ENCODE results near the gene MGLL.
A peak's percentile ranks its signal among the peaks of the same experiment; 100 is the strongest.

MGLL gene

GRCh38 chr3:127723011-127723567 is 99.2 kb downstream of the MGLL start:
- Histone ChIP-seq H3K79me1 (ENCODE audit: low read length) (no peaks in the 10 kb centered on the region), H4K5ac (ENCODE audit: low read length) (no peak overlapping the region), H3K9ac (ENCODE audit: low read length) (no peak overlapping the region), H3K27me3 (ENCODE audit: insufficient read depth, low read length, poor library complexity) (no peaks in the 10 kb centered on the region), H4K8ac (ENCODE audit: low read depth, low read length) (no peak overlapping the region), H3K4me1 (ENCODE audit: control insufficient read depth, low read depth, low read length) (no peaks in the 10 kb centered on the region), H3K23ac (ENCODE audit: low read length) (no peak overlapping the region), H3K4me3 (ENCODE audit: low read length) (no peak overlapping the region), H3K56ac (ENCODE audit: low read length) (no peak overlapping the region), H3K27ac (ENCODE audit: low read depth, low read length) (no peak overlapping the region), H2BK120ac (ENCODE audit: low read depth, low read length) (no peak overlapping the region), H3K18ac (ENCODE audit: low read length) (no peak overlapping the region), H2BK15ac (replicated peaks; ENCODE audit: low read depth) (no peak overlapping the region), H3K4me2 (ENCODE audit: low read length) (no peak overlapping the region), H2AK5ac (ENCODE audit: low read length) (no peak overlapping the region), H3K36me3 (ENCODE audit: control insufficient read depth, insufficient read depth, low read length) (no peaks in the 10 kb centered on the region), H3K79me2 (ENCODE audit: control insufficient read depth, insufficient read depth, low read length) (no peaks in the 10 kb centered on the region), H2BK5ac (ENCODE audit: low read length) (no peak overlapping the region), H3K4ac (ENCODE audit: low read depth, low read length) (no peak overlapping the region)
- no CpG with 5 or more reads among the region's 11 CpGs for WGBS (ENCODE audit: extremely low coverage, insufficient coverage, low lambda C conversion rate)
- DNase-seq: peak; percentile 37

- no peak overlapping the region for H3K56ac ChIP-seq (ENCODE audit: low read length)
- H2BK5ac ChIP-seq (ENCODE audit: low read length): no peak overlapping the region
- WGBS (ENCODE audit: extremely low coverage, insufficient coverage, low lambda C conversion rate): no CpG with 5 or more reads among the region's 13 CpGs
- H3K18ac ChIP-seq (ENCODE audit: low read length): no peak overlapping the region
- DNase-seq: peak; percentile 23
- H2BK120ac ChIP-seq (ENCODE audit: low read depth, low read length): no peak overlapping the region
- no peaks in the 10 kb centered on the region for H3K4me1 ChIP-seq (ENCODE audit: control insufficient read depth, low read depth, low read length)
- no peaks in the 10 kb centered on the region for H3K36me3 ChIP-seq (ENCODE audit: control insufficient read depth, insufficient read depth, low read length)
- no peaks in the 10 kb centered on the region for H3K79me2 ChIP-seq (ENCODE audit: control insufficient read depth, insufficient read depth, low read length)
- H3K27me3 ChIP-seq (ENCODE audit: insufficient read depth, low read length, poor library complexity): no peaks in the 10 kb centered on the region
- H3K4me2 ChIP-seq (ENCODE audit: low read length): no peak overlapping the region
- no peak overlapping the region for H3K9ac ChIP-seq (ENCODE audit: low read length)
- H3K4ac ChIP-seq (ENCODE audit: low read depth, low read length): no peak overlapping the region
- no peak overlapping the region for H4K5ac ChIP-seq (ENCODE audit: low read length)
- no peak overlapping the region for H3K27ac ChIP-seq (ENCODE audit: low read depth, low read length)
- no peak overlapping the region for H2BK15ac ChIP-seq (replicated peaks; ENCODE audit: low read depth)
- no peak overlapping the region for H3K23ac ChIP-seq (ENCODE audit: low read length)
- H3K79me1 ChIP-seq (ENCODE audit: low read length): no peaks in the 10 kb centered on the region
- H4K8ac ChIP-seq (ENCODE audit: low read depth, low read length): no peak overlapping the region
- H2AK5ac ChIP-seq (ENCODE audit: low read length): no peak overlapping the region
- no peak overlapping the region for H3K4me3 ChIP-seq (ENCODE audit: low read length)
These were observed 100.1 kb downstream of the MGLL start for GRCh38 chr3:127722091-127722784.

GRCh38 chr3:127720985-127721935 is 101.1 kb downstream of the MGLL start:
- Histone ChIP-seq H3K79me2 (ENCODE audit: control insufficient read depth, insufficient read depth, low read length) (no peaks in the 10 kb centered on the region), H4K5ac (ENCODE audit: low read length) (no peak overlapping the region), H4K8ac (ENCODE audit: low read depth, low read length) (no peak overlapping the region), H3K18ac (ENCODE audit: low read length) (no peak overlapping the region), H2BK5ac (ENCODE audit: low read length) (no peak overlapping the region), H2BK15ac (replicated peaks; ENCODE audit: low read depth) (no peak overlapping the region), H2BK120ac (ENCODE audit: low read depth, low read length) (no peak overlapping the region), H3K4me3 (ENCODE audit: low read length) (no peak overlapping the region), H2AK5ac (ENCODE audit: low read length) (no peak overlapping the region), H3K27me3 (ENCODE audit: insufficient read depth, low read length, poor library complexity) (no peaks in the 10 kb centered on the region), H3K4me2 (ENCODE audit: low read length) (no peak overlapping the region), H3K9ac (ENCODE audit: low read length) (no peak overlapping the region), H3K4ac (ENCODE audit: low read depth, low read length) (no peak overlapping the region), H3K56ac (ENCODE audit: low read length) (no peak overlapping the region), H3K27ac (ENCODE audit: low read depth, low read length) (no peak overlapping the region), H3K4me1 (ENCODE audit: control insufficient read depth, low read depth, low read length) (no peaks in the 10 kb centered on the region), H3K79me1 (ENCODE audit: low read length) (no peaks in the 10 kb centered on the region), H3K23ac (ENCODE audit: low read length) (no peak overlapping the region), H3K36me3 (ENCODE audit: control insufficient read depth, insufficient read depth, low read length) (no peaks in the 10 kb centered on the region)
- WGBS (ENCODE audit: extremely low coverage, insufficient coverage, low lambda C conversion rate): no CpG with 5 or more reads among the region's 17 CpGs
- DNase-seq: no peak

GRCh38 chr3:127720161-127720823 is 102.0 kb downstream of the MGLL start:
- Histone ChIP-seq H3K36me3 (ENCODE audit: control insufficient read depth, insufficient read depth, low read length) (no peaks in the 10 kb centered on the region), H2AK5ac (ENCODE audit: low read length) (no peak overlapping the region), H3K4me2 (ENCODE audit: low read length) (no peak overlapping the region), H2BK5ac (ENCODE audit: low read length) (no peak overlapping the region), H3K9ac (ENCODE audit: low read length) (no peak overlapping the region), H4K5ac (ENCODE audit: low read length) (no peak overlapping the region), H2BK15ac (replicated peaks; ENCODE audit: low read depth) (no peak overlapping the region), H3K56ac (ENCODE audit: low read length) (no peak overlapping the region), H3K27ac (ENCODE audit: low read depth, low read length) (no peak overlapping the region), H3K4ac (ENCODE audit: low read depth, low read length) (no peak overlapping the region), H3K79me2 (ENCODE audit: control insufficient read depth, insufficient read depth, low read length) (no peaks in the 10 kb centered on the region), H2BK120ac (ENCODE audit: low read depth, low read length) (no peak overlapping the region), H4K8ac (ENCODE audit: low read depth, low read length) (no peak overlapping the region), H3K4me3 (ENCODE audit: low read length) (no peak overlapping the region), H3K4me1 (ENCODE audit: control insufficient read depth, low read depth, low read length) (no peaks in the 10 kb centered on the region), H3K18ac (ENCODE audit: low read length) (no peak overlapping the region), H3K27me3 (ENCODE audit: insufficient read depth, low read length, poor library complexity) (no peaks in the 10 kb centered on the region), H3K23ac (ENCODE audit: low read length) (no peak overlapping the region), H3K79me1 (ENCODE audit: low read length) (no peaks in the 10 kb centered on the region)
- DNase-seq: no peak
- WGBS (ENCODE audit: extremely low coverage, insufficient coverage, low lambda C conversion rate): no CpG with 5 or more reads among the region's 15 CpGs

- Histone ChIP-seq H3K4me1 (ENCODE audit: control insufficient read depth, low read depth, low read length) (no peaks in the 10 kb centered on the region), H2AK5ac (ENCODE audit: low read length) (no peak overlapping the region), H3K18ac (ENCODE audit: low read length) (no peak overlapping the region), H4K5ac (ENCODE audit: low read length) (no peak overlapping the region), H3K27ac (ENCODE audit: low read depth, low read length) (no peak overlapping the region), H3K79me2 (ENCODE audit: control insufficient read depth, insufficient read depth, low read length) (no peaks in the 10 kb centered on the region), H3K4me2 (ENCODE audit: low read length) (no peak overlapping the region), H3K79me1 (ENCODE audit: low read length) (no peaks in the 10 kb centered on the region), H3K9ac (ENCODE audit: low read length) (no peak overlapping the region), H3K4ac (ENCODE audit: low read depth, low read length) (no peak overlapping the region), H4K8ac (ENCODE audit: low read depth, low read length) (no peak overlapping the region), H2BK120ac (ENCODE audit: low read depth, low read length) (no peak overlapping the region), H3K27me3 (ENCODE audit: insufficient read depth, low read length, poor library complexity) (no peaks in the 10 kb centered on the region), H3K56ac (ENCODE audit: low read length) (no peak overlapping the region), H3K36me3 (ENCODE audit: control insufficient read depth, insufficient read depth, low read length) (no peaks in the 10 kb centered on the region), H3K4me3 (ENCODE audit: low read length) (no peak overlapping the region), H2BK15ac (replicated peaks; ENCODE audit: low read depth) (no peak overlapping the region), H3K23ac (ENCODE audit: low read length) (no peak overlapping the region), H2BK5ac (ENCODE audit: low read length) (no peak overlapping the region)
- DNase-seq: no peak
- WGBS (ENCODE audit: extremely low coverage, insufficient coverage, low lambda C conversion rate): no CpG with 5 or more reads among the region's 8 CpGs
These were observed 102.9 kb downstream of the MGLL start for GRCh38 chr3:127719369-127719768.

Data from mesendoderm (in vitro differentiated cells).